RWPE1 (cell line): ENCODE results near the gene SPRY4.

Source experiments
- CTCF ChIA-PET: fragments of 350-600 bp; sonication (Branson Sonifier 250); formaldehyde crosslinking; extraction: SDS; loops from one replicate; lab custom pipeline; 2021; lab: Yijun Ruan, JAX
- POLR2A ChIA-PET: fragments of 400-600 bp; formaldehyde crosslinking; extraction: SDS; loops from one replicate; lab custom pipeline; 2020; ENCODE audit warnings: antibody characterized with exemption; ENCODE audit not compliant: low non-redundant PET; lab: Yijun Ruan, JAX
- DNase-seq: peaks from one replicate; pipeline ENCODE4 v3.0.0; 2012; ENCODE audit warnings: low spot score
- H3K27ac ChIP-seq: fragments of 450-650 bp; 2 replicates; pipeline ENCODE4 v1.5.1; 2017
- CTCF ChIP-seq: fragments of 450-650 bp; conservative IDR thresholded peaks from 2 replicates; pipeline ENCODE4 v1.5.1; 2017; ENCODE audit warnings: low read depth, mild to moderate bottlenecking

Gene SPRY4

GRCh38 chr5:142326480-142326938, 1.7 kb upstream of the SPRY4 start:
- peak overlapping the region; percentile 91 for H3K27ac ChIP-seq
- ChIA-PET CTCF (interaction anchor here (0.6 to 2.6 kb wide), 2 partner anchors 223 to 1607 kb away, joined by 3 to 9 read pairs; no protein-coding TSS in a partner anchor), POLR2A (no interaction called here)
- no peak for TF ChIP-seq CTCF
- no peak for DNase-seq

GRCh38 chr5:142325725-142326479, 1.1 kb upstream of the SPRY4 start:
- TF ChIP-seq CTCF: no peak
- peak overlapping the region; percentile 91 for H3K27ac ChIP-seq
- ChIA-PET CTCF (interaction anchor here (0.6 to 2.6 kb wide), 2 partner anchors 223 to 336 kb away, joined by 5 to 9 read pairs; no protein-coding TSS in a partner anchor), POLR2A (interaction anchor here (0.6 to 1.1 kb wide), 2 partner anchors 29 to 38 kb away, joined by 5 read pairs; no protein-coding TSS in a partner anchor)
- peak; percentile 82 for DNase-seq

GRCh38 chr5:142324136-142324870, 518 bp downstream of the SPRY4 start:
- TF ChIP-seq CTCF: no peak; the same call in 1 of the 2 replicates
- ChIA-PET CTCF (interaction anchor here (0.6 to 2.6 kb wide), 8 partner anchors 13 to 225 kb away, joined by 3 to 9 read pairs (median 4); no protein-coding TSS in a partner anchor), POLR2A (interaction anchor here (0.6 to 1.2 kb wide), 7 partner anchors 18 to 355 kb away, joined by 3 to 16 read pairs (median 6); partner anchors contain the start of gene RNF14)
- peak overlapping the region; percentile 91 for H3K27ac ChIP-seq
- peak; percentile 53 for DNase-seq

GRCh38 chr5:142323480-142324135, 1.2 kb downstream of the SPRY4 start:
- TF ChIP-seq CTCF: no peak
- ChIA-PET POLR2A (interaction anchor here (0.7 kb wide), 1 partner anchor 33 kb away, joined by 3 read pairs; no protein-coding TSS in a partner anchor), CTCF (interaction anchor here (0.6 to 1.7 kb wide), 10 partner anchors 12 to 653 kb away, joined by 3 to 5 read pairs (median 4); no protein-coding TSS in a partner anchor)
- peak; percentile 25 for DNase-seq
- H3K27ac ChIP-seq: peak overlapping the region; percentile 91

- TF ChIP-seq CTCF: no peak
- ChIA-PET POLR2A (interaction anchor here (0.6 to 1.0 kb wide), 2 partner anchors 12 to 340 kb away, joined by 6 read pairs; no protein-coding TSS in a partner anchor), CTCF (interaction anchor here (0.6 to 1.7 kb wide), 8 partner anchors 32 to 653 kb away, joined by 3 to 5 read pairs (median 4); no protein-coding TSS in a partner anchor)
- H3K27ac ChIP-seq: peak overlapping the region; percentile 91
- DNase-seq: peak; percentile 21
Measured at GRCh38 chr5:142322747-142323479, 1.9 kb downstream of the SPRY4 start.
